ENCODE measurements around the gene ZCCHC10.
A peak's percentile ranks its signal among the peaks of the same experiment; 100 is the strongest.
"Not testable (repeated sequence)": the region's sequence is repeated elsewhere in the genome, so short reads cannot be mapped to it uniquely, and the experiment has no call there.

Gene ZCCHC10

GRCh38 chr5:132976852-132977251, 49.5 kb downstream of the ZCCHC10 start:
- TF ChIP-seq CTCF (conservative IDR thresholded peaks at IDR 0.05; ENCODE audit: low read depth, low read length) = no peak
- DNase-seq (ENCODE audit: low read depth) = no peak
- H3K4me3 ChIP-seq (ENCODE audit: low read depth, low read length) = no peak overlapping the region

- H3K4me3 ChIP-seq (ENCODE audit: low read depth, low read length); DNase-seq (ENCODE audit: low read depth): not testable (repeated sequence)
Observed at GRCh38 chr5:132972436-132972828, 53.9 kb downstream of the ZCCHC10 start.

GRCh38 chr5:132971483-132972435, 54.6 kb downstream of the ZCCHC10 start:
- TF ChIP-seq CTCF (conservative IDR thresholded peaks at IDR 0.05; ENCODE audit: low read depth, low read length) = no peak
- DNase-seq (ENCODE audit: low read depth) = no peak
- H3K4me3 ChIP-seq (ENCODE audit: low read depth, low read length) = no peak overlapping the region

- H3K4me3 ChIP-seq (ENCODE audit: low read depth, low read length) = no peak overlapping the region
- DNase-seq (ENCODE audit: low read depth) = no peak
- TF ChIP-seq CTCF (conservative IDR thresholded peaks at IDR 0.05; ENCODE audit: low read depth, low read length) = no peak
Observed at GRCh38 chr5:132965120-132965519, 61.2 kb downstream of the ZCCHC10 start.

GRCh38 chr5:132963171-132964104, 62.9 kb downstream of the ZCCHC10 start, which contains the start of gene AFF4:
AFF4 (minus strand) TSS chr5:132963634; CDS start chr5:132937189, 26,445 bp downstream.
- peak; percentile 98 for DNase-seq (ENCODE audit: low read depth)
- H3K4me3 ChIP-seq (ENCODE audit: low read depth, low read length) = peak within 1 kb of the TSS; percentile 87
- no peak for TF ChIP-seq CTCF (conservative IDR thresholded peaks at IDR 0.05; ENCODE audit: low read depth, low read length)

- no peak for TF ChIP-seq CTCF (conservative IDR thresholded peaks at IDR 0.05; ENCODE audit: low read depth, low read length)
- peak; percentile 82 for DNase-seq (ENCODE audit: low read depth)
- peak overlapping the region; percentile 87 for H3K4me3 ChIP-seq (ENCODE audit: low read depth, low read length)
Observed at GRCh38 chr5:132962429-132963021, 63.8 kb downstream of the ZCCHC10 start.

GRCh38 chr5:132961887-132962286, 64.5 kb downstream of the ZCCHC10 start:
- TF ChIP-seq CTCF (conservative IDR thresholded peaks at IDR 0.05; ENCODE audit: low read depth, low read length) = no peak

GRCh38 chr5:132961123-132961815, 65.1 kb downstream of the ZCCHC10 start:
- H3K4me3 ChIP-seq (ENCODE audit: low read depth, low read length) = peak overlapping the region; percentile 87
- DNase-seq (ENCODE audit: low read depth) = peak; percentile 20

More at GRCh38 chr5:132961887-132962286, 64.5 kb downstream of the ZCCHC10 start:
- H3K4me3 ChIP-seq (ENCODE audit: low read depth, low read length) = peak overlapping the region; percentile 87
- peak; percentile 72 for DNase-seq (ENCODE audit: low read depth)

GRCh38 chr5:132956166-132956799, 70.1 kb downstream of the ZCCHC10 start:
- not testable (repeated sequence) for DNase-seq (ENCODE audit: low read depth); H3K4me3 ChIP-seq (ENCODE audit: low read depth, low read length)

All from choroid plexus epithelial cell (primary cell).